ENCODE data around the gene CHST12.

CHST12 gene

DNA sequence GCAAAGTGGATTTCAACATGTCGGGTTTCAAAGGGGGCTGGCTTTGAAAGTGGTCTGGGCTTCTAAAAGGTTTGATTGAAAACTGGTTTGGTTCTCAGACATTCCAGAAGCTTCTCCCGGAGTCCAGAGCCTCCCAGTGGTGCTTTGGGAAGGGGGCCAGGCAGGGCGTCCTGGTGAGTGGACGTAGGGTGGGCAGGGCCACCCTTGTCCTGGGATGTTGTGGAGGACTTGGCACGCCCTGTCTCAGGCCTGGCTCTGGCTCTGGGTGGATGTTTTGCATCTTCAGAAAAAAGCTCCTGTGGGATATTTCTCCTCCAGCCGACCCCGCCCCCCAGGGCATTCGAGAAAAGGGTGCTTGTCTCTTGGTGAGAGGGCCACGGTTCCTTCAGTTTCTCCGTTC, 41.6 kb downstream of the CHST12 start:
- no peak overlapping the region for H3K27ac ChIP-seq

DNA sequence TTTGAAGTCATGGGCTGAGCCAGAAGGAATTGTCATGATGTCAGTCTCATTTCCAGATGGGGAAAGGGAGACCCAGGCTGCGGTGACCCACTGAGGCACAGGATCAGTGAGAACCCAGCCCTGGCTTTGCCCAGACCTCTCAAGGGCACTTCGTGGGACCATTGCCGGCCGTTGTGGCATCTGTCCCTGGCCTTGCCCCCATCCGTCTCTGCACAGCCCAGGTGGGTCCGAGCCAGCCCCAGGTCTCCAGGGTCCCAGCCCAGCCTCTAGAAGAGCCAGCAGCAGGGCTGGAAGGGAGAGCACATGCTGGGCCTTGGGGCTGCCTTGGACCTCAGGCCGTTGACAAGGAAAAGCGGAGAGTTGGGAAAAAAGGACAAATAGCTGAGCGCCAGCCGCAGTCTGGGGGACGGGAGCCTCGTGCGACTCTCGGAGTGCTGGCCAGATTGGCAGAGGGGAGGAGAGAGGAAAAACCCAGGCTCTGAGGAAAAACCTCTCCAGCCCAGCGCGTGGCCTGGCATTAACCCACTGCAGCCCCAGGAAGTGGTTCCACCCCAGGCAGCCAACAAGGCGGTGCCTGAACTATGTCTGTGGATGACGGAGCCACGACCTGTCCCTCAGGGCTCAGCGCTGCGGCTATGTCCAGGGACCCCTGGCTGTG, 42.6 kb downstream of the CHST12 start:
- TF ChIP-seq, protein P1, sequence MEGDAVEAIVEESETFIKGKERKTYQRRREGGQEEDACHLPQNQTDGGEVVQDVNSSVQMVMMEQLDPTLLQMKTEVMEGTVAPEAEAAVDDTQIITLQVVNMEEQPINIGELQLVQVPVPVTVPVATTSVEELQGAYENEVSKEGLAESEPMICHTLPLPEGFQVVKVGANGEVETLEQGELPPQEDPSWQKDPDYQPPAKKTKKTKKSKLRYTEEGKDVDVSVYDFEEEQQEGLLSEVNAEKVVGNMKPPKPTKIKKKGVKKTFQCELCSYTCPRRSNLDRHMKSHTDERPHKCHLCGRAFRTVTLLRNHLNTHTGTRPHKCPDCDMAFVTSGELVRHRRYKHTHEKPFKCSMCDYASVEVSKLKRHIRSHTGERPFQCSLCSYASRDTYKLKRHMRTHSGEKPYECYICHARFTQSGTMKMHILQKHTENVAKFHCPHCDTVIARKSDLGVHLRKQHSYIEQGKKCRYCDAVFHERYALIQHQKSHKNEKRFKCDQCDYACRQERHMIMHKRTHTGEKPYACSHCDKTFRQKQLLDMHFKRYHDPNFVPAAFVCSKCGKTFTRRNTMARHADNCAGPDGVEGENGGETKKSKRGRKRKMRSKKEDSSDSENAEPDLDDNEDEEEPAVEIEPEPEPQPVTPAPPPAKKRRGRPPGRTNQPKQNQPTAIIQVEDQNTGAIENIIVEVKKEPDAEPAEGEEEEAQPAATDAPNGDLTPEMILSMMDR (IDR thresholded peaks at IDR 0.05), result no peak
- TF ChIP-seq ZFX (IDR thresholded peaks at IDR 0.05; ENCODE audit: borderline replicate concordance), result no peak
- no peak overlapping the region for H3K27ac ChIP-seq

More for the DNA sequence above, 41.6 kb downstream of the CHST12 start:
- TF ChIP-seq, protein P1 (IDR thresholded peaks at IDR 0.05), result no peak
- no peak for TF ChIP-seq ZFX (IDR thresholded peaks at IDR 0.05; ENCODE audit: borderline replicate concordance)

DNA sequence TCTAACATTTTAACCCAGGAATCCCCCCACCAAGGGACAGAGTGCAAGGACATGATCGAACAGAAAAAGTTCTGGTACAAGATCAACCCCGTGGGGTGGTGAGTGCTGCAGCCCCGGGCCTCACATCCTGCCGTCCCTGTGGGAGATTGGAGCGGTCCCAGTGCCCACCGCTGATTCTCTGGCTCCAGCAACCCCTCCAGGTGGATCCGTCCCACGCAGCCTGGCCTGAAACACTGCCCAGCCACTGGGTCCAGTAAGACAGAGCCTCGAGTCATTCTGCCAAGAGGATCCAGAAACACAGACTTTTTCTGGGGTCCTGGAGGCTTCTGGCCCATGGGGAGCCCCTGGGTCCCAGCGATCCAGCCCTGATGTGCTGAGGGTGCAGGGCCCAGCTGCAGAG, 43.3 kb downstream of the CHST12 start:
- no peak overlapping the region for H3K27ac ChIP-seq
- no peak for TF ChIP-seq ZFX (IDR thresholded peaks at IDR 0.05; ENCODE audit: borderline replicate concordance)
- TF ChIP-seq, protein P1 (IDR thresholded peaks at IDR 0.05), result no peak

DNA sequence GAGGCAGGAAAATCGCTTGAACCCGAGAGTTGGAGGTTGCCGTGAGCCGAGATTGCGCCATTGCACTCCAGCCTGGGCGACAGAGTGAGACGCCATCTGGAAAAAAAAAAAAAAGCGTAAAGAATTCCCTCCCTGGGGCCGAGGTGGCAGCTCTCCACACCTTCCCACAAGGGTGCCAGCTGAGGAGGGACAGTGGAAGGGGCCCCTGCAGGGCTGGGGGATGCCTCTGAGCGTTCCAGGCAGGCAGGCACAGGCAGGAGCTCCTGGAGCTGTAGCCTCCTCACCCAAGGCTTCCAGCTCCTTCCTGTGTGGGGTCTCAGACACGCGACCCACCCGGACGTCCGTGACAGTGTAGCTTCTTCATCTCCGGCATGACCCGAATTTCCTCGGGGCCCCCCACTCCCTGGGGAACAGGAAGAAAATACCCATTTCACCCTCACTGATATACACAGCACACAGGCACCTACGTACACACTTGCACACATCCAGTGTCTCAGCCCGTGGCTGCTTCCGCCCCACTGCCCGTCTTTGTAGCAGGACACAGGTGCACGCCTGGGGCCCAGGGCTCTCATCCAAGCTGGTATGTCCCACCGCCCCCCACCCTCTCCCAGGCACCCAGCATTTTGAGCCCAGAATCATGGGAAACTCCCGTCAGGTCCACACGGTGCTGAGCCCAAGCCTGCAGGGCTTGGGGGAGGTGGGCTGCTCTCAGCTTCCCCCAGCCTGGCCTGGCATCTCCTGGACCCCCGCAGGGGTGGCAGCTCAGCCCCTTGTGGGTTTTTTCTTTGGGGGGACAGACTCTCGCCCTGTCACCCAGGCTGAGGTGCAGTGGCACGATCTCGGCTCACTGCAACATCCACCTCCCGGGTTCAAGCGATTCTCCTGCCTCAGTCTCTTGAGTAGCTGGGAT, 47.0 kb downstream of the CHST12 start:
- H3K27ac ChIP-seq, result no peak overlapping the region
- TF ChIP-seq, protein P1 (IDR thresholded peaks at IDR 0.05), result no peak
- TF ChIP-seq ZFX (IDR thresholded peaks at IDR 0.05; ENCODE audit: borderline replicate concordance), result no peak

DNA sequence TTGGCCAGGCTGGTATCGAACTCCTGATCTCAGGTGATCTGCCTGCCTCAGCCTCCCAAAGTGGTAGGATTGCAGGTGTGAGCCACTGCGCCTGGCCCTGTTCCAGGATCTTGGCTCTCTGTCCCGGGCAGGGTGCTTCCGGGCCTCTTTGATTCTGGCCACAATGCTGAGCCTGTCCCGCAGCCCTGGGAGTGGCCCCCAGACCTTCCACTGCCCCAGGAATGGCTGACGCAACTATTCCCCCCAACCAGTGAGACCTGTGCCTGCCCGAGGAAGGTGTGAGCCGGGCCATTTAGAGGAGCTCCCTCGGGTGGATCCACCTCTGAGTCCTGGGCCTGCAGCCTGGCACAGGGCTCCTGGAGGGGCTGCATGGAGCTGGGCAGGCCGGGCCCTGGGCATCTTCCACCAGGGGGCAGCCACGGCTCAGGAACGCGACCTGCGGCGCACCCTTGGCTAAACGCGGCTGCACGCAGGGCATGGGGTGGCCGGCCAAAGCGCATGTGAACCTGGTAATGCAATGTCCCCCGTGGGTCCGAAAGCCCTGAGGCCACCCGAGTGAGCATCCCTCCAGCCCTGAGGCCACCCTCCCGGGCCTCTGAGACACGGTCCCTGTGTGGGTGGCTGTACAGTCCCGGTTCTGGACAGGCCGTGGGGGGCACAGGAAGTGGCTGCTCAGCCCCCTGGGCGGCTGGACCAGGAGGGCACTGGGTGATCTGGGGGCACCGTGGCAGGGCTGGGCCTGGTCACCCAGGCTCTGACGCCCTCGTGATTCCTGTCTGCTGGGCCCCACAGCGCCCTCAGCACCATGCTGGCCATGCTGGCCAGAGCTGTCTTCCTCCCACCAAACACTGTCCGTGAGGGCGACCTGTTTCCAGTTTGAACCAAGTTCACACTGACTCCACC, 48.0 kb downstream of the CHST12 start:
- H3K27ac ChIP-seq, result no peak overlapping the region
- TF ChIP-seq, protein P1 (IDR thresholded peaks at IDR 0.05), result peak; percentile 99
- no peak for TF ChIP-seq ZFX (IDR thresholded peaks at IDR 0.05; ENCODE audit: borderline replicate concordance)

DNA sequence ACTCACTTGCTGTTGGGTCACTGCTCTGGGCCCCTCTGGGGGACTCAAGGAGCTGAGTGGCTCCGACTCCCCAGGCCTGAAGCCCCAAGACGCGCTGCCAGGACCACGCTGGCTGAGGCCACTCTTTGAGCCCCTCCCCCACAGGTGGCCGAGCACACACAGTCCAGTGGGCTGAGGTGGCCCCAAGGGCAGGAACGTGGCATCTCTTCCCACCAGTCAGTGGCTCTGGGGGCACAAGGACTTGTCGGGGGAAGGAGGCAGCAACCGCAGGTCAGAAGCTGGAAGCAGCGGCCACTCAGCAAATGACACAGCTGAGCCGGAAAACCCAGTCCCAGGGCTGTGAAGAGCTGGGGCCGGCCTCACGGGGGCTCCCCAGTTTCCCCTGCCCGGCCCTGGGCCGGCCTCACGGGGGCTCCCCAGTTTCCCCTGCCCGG, 48.7 kb downstream of the CHST12 start:
- no peak overlapping the region for H3K27ac ChIP-seq
- TF ChIP-seq, protein P1 (IDR thresholded peaks at IDR 0.05), result no peak
- no peak for TF ChIP-seq ZFX (IDR thresholded peaks at IDR 0.05; ENCODE audit: borderline replicate concordance)

All from 22Rv1 (cell line).